ENCODE measurements around the gene TMEM154.
A peak's percentile ranks its signal among the peaks of the same experiment; 100 is the strongest.

Gene TMEM154

DNA sequence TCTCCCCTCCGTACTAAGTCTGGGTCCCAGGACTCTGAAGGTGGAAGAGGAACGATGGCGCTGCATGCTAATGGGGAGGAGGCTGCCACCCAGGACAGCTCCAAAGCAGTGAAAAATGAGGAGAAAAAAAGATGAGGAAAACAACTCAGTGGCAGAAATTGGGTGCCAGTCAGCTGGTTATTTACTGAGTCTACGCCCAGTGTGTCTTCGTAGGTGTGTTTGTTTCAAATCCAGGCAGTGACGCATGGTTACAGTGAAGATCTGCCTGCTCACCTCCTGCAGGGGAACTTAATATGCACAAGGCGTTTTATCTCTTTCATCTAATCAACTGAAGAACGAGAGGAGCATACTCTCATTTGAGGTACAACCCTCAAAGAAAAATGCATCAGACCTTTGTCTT is 73.0 kb downstream of the TMEM154 start:
- no peak for ATAC-seq
- TF ChIP-seq ZC3H10 (CRISPR knock-in tag; IDR thresholded peaks at IDR 0.05) (no peak), ZFP3 (CRISPR knock-in tag; IDR thresholded peaks at IDR 0.05) (no peak), ISL1 (CRISPR knock-in tag; IDR thresholded peaks at IDR 0.05) (no peak), RARB (CRISPR knock-in tag; IDR thresholded peaks at IDR 0.05) (no peak), POU6F1 (CRISPR knock-in tag; IDR thresholded peaks at IDR 0.05; ENCODE audit: borderline replicate concordance, low read depth) (no peak), BACH2 (CRISPR knock-in tag; IDR thresholded peaks at IDR 0.05; ENCODE audit: borderline replicate concordance) (no peak), ZNF70 (CRISPR knock-in tag; IDR thresholded peaks at IDR 0.05) (no peak)

DNA sequence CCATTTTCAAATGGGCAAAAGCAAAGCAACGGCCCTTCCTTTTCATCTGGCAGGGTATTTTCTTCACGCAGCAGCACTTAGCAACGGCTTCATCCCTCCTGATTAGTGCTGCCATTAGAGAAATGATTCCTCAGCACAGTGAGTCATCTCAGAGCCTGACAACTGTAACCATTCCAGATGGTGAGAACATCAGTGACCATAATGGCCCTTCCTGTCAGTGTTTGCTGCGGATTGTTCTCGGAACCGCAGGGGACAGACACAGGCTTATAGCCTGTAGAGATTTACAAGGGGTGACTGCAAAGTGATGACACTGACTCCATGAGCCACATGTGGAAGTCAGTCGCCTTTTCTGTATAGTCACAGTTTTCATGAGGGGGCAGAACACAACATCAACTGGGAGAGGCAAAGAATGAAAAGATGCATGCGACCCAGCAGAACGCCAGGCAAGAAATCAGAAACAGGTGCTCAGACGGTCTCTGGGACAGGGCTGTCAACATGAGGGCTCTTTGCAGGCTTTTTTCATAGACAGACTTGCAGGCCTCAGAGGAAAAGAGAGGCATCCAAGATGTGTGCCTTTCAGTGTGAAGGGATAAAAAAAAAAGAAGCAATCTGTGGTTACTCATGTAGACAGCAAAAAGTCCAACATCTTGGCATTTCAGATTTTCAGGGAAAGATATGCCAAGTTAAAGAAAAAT is 74.0 kb downstream of the TMEM154 start:
- 0 out of 2 replicates have a peak, but pooled peaks have one; percentile 43 for TF ChIP-seq TSHZ2 (CRISPR knock-in tag; IDR thresholded peaks at IDR 0.05)
- no peak for TF ChIP-seq ZFP30 (CRISPR knock-in tag; IDR thresholded peaks at IDR 0.05)
- peak; percentile 85 for ATAC-seq

DNA sequence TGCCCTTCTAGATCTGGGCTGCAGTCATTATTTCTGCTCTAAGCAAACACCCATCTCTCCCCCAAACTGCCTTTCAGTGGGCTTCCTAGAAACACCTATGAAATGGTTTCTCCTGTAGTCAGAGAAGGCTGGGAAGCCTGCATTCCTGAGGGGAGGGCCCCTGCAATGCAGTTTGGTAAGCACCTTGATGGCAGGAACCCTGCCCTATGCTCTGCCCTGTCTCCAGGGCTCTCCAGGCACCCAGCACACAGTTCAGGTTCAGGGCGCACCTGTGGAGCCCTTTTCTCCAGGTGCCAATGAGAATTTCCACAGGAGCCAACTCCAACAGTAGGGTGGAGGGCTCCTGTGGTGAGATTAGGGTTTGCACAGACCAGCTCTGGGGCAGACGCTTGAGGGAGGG is 74.8 kb downstream of the TMEM154 start:
- TF ChIP-seq POU6F1 (CRISPR knock-in tag; IDR thresholded peaks at IDR 0.05; ENCODE audit: borderline replicate concordance, low read depth) (no peak), ZNF565 (CRISPR knock-in tag; conservative IDR thresholded peaks at IDR 0.05; ENCODE audit: low read depth) (no peak), CSDC2 (CRISPR knock-in tag; IDR thresholded peaks at IDR 0.05) (no peak), TSHZ2 (CRISPR knock-in tag; IDR thresholded peaks at IDR 0.05) (no peak), PPARA (CRISPR knock-in tag; IDR thresholded peaks at IDR 0.05; ENCODE audit: borderline replicate concordance) (no peak), ZNF8 (CRISPR knock-in tag; IDR thresholded peaks at IDR 0.05) (no peak), ARNTL (CRISPR knock-in tag; IDR thresholded peaks at IDR 0.05; ENCODE audit: borderline replicate concordance, low read depth) (no peak)
- no peak for ATAC-seq

DNA sequence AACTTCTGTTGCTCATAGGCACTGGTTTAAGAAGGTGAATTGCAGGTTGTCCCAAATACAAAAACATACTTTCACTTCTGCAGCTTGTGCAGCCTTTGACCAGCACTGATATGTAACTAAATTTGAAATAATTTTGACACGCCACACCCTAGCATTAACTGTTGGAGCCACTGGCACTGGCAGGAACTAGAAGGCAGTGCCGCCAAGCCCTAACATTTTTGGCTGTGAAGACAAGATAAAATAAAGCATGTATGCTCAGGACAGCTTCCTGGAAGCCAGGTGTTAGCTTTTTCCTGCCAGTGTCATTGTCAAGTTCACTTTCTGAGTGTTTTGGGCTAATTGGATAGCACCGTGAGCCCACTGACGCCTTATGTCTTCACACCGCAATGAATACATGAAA is 78.6 kb downstream of the TMEM154 start:
- ATAC-seq = no peak
- no peak for TF ChIP-seq OSR1 (CRISPR knock-in tag; IDR thresholded peaks at IDR 0.05)
- no peak for TF ChIP-seq GLIS3 (CRISPR knock-in tag; IDR thresholded peaks at IDR 0.05)
- TF ChIP-seq SNAI2 (CRISPR knock-in tag; IDR thresholded peaks at IDR 0.05) = no peak
- no peak for TF ChIP-seq TCF4 (CRISPR knock-in tag; IDR thresholded peaks at IDR 0.05; ENCODE audit: borderline replicate concordance)
- no peak for TF ChIP-seq ZNF70 (CRISPR knock-in tag; IDR thresholded peaks at IDR 0.05)
- no peak for TF ChIP-seq PPARA (CRISPR knock-in tag; IDR thresholded peaks at IDR 0.05; ENCODE audit: borderline replicate concordance)
- no peak for TF ChIP-seq TSHZ2 (CRISPR knock-in tag; IDR thresholded peaks at IDR 0.05)
- TF ChIP-seq BACH2 (CRISPR knock-in tag; IDR thresholded peaks at IDR 0.05; ENCODE audit: borderline replicate concordance) = no peak
- TF ChIP-seq ZFP30 (CRISPR knock-in tag; IDR thresholded peaks at IDR 0.05) = no peak
- TF ChIP-seq RARB (CRISPR knock-in tag; IDR thresholded peaks at IDR 0.05) = no peak
